ENCODE results near the gene BICC1.
A peak's percentile ranks its signal among the peaks of the same experiment; 100 is the strongest.

Gene BICC1

GRCh38 chr10:58868736-58869435 is 356.2 kb downstream of the BICC1 start:
- peak; percentile 29 for DNase-seq (ENCODE audit: low spot score)

- no peak for DNase-seq (ENCODE audit: low spot score)
These were observed 357.4 kb downstream of the BICC1 start for GRCh38 chr10:58870070-58870469.

- DNase-seq (ENCODE audit: low spot score) = no peak
These were observed 360.5 kb downstream of the BICC1 start for GRCh38 chr10:58873161-58873560.
